ENCODE measurements around the gene TOP3B.

DNA sequence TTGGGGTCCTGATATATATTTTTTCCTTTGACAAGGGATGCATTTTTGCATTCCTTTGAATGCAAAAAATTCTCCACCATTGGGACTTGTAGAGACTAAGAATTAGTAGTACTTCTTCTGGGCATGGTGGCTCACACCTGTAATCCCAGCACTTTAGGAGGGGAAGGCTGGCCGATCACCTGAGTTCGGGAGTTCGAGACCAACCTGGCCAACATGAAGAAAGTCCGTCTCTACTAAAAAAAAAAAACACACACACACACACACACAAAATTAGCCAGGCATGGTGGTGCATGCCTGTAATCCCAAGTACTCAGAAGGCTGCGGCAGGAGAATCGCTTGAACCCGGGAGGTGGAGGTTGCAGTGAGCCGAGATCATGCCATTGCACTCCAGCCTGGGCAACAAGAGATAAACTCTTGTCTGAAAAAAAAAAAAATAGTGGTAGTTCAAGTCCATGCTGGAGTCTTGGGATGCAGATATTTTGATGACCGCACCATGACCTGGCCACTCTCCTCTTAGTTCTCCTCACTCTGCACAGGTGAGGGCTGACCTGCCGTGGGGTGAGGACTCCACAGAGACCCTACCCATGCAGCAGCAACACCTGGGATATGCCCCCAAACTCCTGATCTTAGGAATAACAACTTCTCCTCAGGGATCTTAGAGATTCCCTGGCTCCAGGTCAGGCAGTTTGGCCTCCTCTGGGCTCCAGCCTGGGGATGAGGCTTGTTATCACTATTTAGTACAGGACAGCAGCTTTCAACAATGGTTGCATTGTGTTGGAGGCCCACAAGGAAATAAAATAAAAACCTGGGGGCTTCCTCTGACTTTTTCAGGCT, 36.5 kb upstream of the TOP3B start:
- TF ChIP-seq, protein P1, sequence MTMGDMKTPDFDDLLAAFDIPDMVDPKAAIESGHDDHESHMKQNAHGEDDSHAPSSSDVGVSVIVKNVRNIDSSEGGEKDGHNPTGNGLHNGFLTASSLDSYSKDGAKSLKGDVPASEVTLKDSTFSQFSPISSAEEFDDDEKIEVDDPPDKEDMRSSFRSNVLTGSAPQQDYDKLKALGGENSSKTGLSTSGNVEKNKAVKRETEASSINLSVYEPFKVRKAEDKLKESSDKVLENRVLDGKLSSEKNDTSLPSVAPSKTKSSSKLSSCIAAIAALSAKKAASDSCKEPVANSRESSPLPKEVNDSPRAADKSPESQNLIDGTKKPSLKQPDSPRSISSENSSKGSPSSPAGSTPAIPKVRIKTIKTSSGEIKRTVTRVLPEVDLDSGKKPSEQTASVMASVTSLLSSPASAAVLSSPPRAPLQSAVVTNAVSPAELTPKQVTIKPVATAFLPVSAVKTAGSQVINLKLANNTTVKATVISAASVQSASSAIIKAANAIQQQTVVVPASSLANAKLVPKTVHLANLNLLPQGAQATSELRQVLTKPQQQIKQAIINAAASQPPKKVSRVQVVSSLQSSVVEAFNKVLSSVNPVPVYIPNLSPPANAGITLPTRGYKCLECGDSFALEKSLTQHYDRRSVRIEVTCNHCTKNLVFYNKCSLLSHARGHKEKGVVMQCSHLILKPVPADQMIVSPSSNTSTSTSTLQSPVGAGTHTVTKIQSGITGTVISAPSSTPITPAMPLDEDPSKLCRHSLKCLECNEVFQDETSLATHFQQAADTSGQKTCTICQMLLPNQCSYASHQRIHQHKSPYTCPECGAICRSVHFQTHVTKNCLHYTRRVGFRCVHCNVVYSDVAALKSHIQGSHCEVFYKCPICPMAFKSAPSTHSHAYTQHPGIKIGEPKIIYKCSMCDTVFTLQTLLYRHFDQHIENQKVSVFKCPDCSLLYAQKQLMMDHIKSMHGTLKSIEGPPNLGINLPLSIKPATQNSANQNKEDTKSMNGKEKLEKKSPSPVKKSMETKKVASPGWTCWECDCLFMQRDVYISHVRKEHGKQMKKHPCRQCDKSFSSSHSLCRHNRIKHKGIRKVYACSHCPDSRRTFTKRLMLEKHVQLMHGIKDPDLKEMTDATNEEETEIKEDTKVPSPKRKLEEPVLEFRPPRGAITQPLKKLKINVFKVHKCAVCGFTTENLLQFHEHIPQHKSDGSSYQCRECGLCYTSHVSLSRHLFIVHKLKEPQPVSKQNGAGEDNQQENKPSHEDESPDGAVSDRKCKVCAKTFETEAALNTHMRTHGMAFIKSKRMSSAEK (CRISPR knock-in tag; IDR thresholded peaks at IDR 0.05; ENCODE audit: borderline replicate concordance) = no peak
- TF ChIP-seq ESRRA (CRISPR knock-in tag; IDR thresholded peaks at IDR 0.05; ENCODE audit: borderline replicate concordance) (no peak), FOXK1 (CRISPR knock-in tag; IDR thresholded peaks at IDR 0.05) (no peak)
- TF ChIP-seq, protein P2, sequence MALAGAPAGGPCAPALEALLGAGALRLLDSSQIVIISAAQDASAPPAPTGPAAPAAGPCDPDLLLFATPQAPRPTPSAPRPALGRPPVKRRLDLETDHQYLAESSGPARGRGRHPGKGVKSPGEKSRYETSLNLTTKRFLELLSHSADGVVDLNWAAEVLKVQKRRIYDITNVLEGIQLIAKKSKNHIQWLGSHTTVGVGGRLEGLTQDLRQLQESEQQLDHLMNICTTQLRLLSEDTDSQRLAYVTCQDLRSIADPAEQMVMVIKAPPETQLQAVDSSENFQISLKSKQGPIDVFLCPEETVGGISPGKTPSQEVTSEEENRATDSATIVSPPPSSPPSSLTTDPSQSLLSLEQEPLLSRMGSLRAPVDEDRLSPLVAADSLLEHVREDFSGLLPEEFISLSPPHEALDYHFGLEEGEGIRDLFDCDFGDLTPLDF (CRISPR knock-in tag; IDR thresholded peaks at IDR 0.05) = no peak
- TF ChIP-seq, protein P3, sequence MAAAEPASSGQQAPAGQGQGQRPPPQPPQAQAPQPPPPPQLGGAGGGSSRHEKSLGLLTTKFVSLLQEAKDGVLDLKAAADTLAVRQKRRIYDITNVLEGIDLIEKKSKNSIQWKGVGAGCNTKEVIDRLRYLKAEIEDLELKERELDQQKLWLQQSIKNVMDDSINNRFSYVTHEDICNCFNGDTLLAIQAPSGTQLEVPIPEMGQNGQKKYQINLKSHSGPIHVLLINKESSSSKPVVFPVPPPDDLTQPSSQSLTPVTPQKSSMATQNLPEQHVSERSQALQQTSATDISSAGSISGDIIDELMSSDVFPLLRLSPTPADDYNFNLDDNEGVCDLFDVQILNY (CRISPR knock-in tag; IDR thresholded peaks at IDR 0.05) = no peak
- TF ChIP-seq, protein P4, sequence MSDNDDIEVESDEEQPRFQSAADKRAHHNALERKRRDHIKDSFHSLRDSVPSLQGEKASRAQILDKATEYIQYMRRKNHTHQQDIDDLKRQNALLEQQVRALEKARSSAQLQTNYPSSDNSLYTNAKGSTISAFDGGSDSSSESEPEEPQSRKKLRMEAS (CRISPR knock-in tag; IDR thresholded peaks at IDR 0.05) = no peak
- TF ChIP-seq, protein P5, sequence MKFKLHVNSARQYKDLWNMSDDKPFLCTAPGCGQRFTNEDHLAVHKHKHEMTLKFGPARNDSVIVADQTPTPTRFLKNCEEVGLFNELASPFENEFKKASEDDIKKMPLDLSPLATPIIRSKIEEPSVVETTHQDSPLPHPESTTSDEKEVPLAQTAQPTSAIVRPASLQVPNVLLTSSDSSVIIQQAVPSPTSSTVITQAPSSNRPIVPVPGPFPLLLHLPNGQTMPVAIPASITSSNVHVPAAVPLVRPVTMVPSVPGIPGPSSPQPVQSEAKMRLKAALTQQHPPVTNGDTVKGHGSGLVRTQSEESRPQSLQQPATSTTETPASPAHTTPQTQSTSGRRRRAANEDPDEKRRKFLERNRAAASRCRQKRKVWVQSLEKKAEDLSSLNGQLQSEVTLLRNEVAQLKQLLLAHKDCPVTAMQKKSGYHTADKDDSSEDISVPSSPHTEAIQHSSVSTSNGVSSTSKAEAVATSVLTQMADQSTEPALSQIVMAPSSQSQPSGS (CRISPR knock-in tag; IDR thresholded peaks at IDR 0.05; ENCODE audit: borderline replicate concordance, low read depth) = no peak
- TF ChIP-seq, protein P6, sequence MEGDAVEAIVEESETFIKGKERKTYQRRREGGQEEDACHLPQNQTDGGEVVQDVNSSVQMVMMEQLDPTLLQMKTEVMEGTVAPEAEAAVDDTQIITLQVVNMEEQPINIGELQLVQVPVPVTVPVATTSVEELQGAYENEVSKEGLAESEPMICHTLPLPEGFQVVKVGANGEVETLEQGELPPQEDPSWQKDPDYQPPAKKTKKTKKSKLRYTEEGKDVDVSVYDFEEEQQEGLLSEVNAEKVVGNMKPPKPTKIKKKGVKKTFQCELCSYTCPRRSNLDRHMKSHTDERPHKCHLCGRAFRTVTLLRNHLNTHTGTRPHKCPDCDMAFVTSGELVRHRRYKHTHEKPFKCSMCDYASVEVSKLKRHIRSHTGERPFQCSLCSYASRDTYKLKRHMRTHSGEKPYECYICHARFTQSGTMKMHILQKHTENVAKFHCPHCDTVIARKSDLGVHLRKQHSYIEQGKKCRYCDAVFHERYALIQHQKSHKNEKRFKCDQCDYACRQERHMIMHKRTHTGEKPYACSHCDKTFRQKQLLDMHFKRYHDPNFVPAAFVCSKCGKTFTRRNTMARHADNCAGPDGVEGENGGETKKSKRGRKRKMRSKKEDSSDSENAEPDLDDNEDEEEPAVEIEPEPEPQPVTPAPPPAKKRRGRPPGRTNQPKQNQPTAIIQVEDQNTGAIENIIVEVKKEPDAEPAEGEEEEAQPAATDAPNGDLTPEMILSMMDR (IDR thresholded peaks at IDR 0.05) = no peak
